Activated CD4-positive, alpha-beta T cell treated with anti-CD3 and anti-CD28 coated beads for 36 hours (primary cell): ENCODE results near the gene GRPEL1. TPM values are rescaled to one million over a fixed set of nuclear protein-coding genes. Genes with fewer than 3 reads are reported as not detected.
"Not testable (repeated sequence)": the region's sequence is repeated elsewhere in the genome, so short reads cannot be mapped to it uniquely, and the experiment has no call there.

Experiments used
- ATAC-seq: fragments of 200-7000 bp; cut with Tn5 transposase; one replicate; pipeline ENCODE4 v1.10.0; 2021; ENCODE audit warnings: mild to moderate bottlenecking, moderate library complexity
- CTCF ChIA-PET: fragments of 350-600 bp; sonication (Branson Sonifier 250); formaldehyde crosslinking; loops from one replicate; lab custom pipeline; 2021; ENCODE audit warnings: antibody characterized with exemption; lab: Charles Lee
- POLR2A ChIA-PET: fragments of 350-600 bp; sonication (Branson Sonifier 250); formaldehyde crosslinking; loops from one replicate; lab custom pipeline; 2021; ENCODE audit warnings: antibody characterized with exemption, inconsistent platforms; lab: Charles Lee
- DNase-seq: peaks from one replicate; pipeline ENCODE4 v3.0.0-alpha.2; 2020
- H3K27ac Mint-ChIP-seq: one replicate; pipeline ENCODE4 v1.8.0; 2021; ENCODE audit warnings: mixed read lengths
- H3K27me3 Mint-ChIP-seq: one replicate; pipeline ENCODE4 v1.8.0; 2021; ENCODE audit warnings: mixed read lengths
- H3K36me3 Mint-ChIP-seq: one replicate; pipeline ENCODE4 v1.8.0; 2021; ENCODE audit warnings: low read depth, mixed read lengths
- H3K4me1 Mint-ChIP-seq: one replicate; pipeline ENCODE4 v1.8.0; 2021; ENCODE audit warnings: mixed read lengths
- H3K4me3 Mint-ChIP-seq: one replicate; pipeline ENCODE4 v1.8.0; 2021; ENCODE audit warnings: mild to moderate bottlenecking, moderate library complexity, mixed read lengths
- H3K9me3 Mint-ChIP-seq: one replicate; pipeline ENCODE4 v1.8.0; 2021; ENCODE audit warnings: low read depth, mixed read lengths
- intact Hi-C, 2 experiments: fragments of 100-400 bp; cut with DNase I in 1 of 2; cut with micrococcal nuclease in 1 of 2; formaldehyde crosslinking; loops; one replicate each; pipeline versions ENCODE4 v1.14.2 to v1.15.1; 2022 to 2024; cut with DNase I, micrococcal nuclease
- total RNA-seq, 2 experiments: library from RNA; stranded (reverse); gene quantifications; one replicate each; pipeline ENCODE4 v1.2.3, GENCODE V29; 2021

Gene GRPEL1
- total RNA-seq, 2 experiments from 2014 or later, result 81.0 to 93.0 TPM

DNA sequence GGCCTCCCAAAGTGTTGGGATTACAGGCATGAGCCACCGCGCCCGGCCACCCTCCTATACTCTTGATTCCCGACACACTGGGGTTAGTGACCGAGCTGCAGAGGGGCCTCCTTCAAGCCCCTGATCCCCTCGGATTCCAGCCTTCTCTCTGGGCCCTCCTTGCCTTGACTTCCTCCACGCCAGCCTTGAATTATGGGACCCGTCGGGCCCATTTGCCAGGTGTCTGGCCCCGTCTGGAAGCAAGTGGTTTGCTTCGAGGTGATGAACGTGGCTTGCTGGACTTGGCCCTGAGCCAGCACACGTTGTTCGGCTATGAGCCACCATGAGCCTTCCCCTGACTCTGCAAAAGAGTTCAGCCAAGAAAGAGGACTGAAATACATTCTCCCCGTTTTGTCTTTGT is 37.4 kb upstream of the GRPEL1 start:
- ATAC-seq (no peak), DNase-seq (peak; percentile 15)
- intact Hi-C loops, result no loop called here
- ChIA-PET CTCF (interaction anchor here (1.5 kb wide), 1 partner anchor 34 kb away, joined by 4 read pairs; no protein-coding TSS in a partner anchor), POLR2A (no interaction called here)
- Mint-ChIP-seq H3K4me1 (peaks cover 8% of the 10 kb centered on the region), H3K9me3 (no peaks in the 10 kb centered on the region), H3K27me3 (no peaks in the 10 kb centered on the region), H3K27ac (no peak overlapping the region), H3K4me3 (no peak overlapping the region), H3K36me3 (no peaks in the 10 kb centered on the region)

DNA sequence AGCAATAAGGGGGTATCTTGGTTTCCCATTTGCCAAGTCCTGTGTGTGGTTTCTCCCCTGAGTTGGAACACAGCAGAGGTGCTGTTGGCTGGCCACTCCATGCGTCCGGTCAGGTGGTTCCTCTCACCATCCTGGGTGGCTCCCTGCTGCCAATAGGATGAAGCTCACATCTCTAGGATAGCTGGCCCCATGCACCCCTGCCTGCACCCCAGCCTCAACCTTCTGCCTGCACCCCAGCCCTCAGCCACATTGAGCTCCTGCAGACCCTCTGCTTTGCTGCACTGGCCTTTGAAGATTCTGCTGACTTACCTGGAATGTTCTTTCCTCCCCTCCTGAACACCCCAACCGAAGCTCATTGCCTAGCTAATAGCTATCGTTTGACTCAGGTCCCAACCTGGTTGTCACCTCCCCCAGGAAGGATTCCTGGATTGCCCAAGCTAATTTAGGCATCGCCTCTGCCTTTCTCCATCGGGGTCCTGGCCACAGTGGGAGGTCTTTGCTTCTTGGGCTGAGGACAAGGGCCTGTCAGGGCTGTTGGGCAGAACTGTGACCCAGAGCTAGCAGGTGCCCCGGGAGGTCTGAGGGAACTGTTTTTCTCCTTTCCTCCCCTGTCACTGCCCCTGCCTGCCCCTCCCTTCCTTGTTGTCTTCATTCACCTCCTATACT is 36.6 kb upstream of the GRPEL1 start:
- Mint-ChIP-seq H3K9me3 (no peaks in the 10 kb centered on the region), H3K36me3 (no peaks in the 10 kb centered on the region), H3K4me3 (no peak overlapping the region), H3K27ac (no peak overlapping the region), H3K27me3 (no peaks in the 10 kb centered on the region), H3K4me1 (peaks cover 8% of the 10 kb centered on the region)
- CTCF ChIA-PET, result interaction anchor here (0.6 to 1.5 kb wide), 2 partner anchors 34 to 165 kb away, joined by 3 to 4 read pairs; no protein-coding TSS in a partner anchor
- POLR2A ChIA-PET, result no interaction called here
- DNase-seq (no peak), ATAC-seq (no peak)
- intact Hi-C loops, result loop anchor here in 1 of 2 experiments (5.0 kb wide), 1 partner anchor 78 kb away; no protein-coding TSS in a partner anchor

DNA sequence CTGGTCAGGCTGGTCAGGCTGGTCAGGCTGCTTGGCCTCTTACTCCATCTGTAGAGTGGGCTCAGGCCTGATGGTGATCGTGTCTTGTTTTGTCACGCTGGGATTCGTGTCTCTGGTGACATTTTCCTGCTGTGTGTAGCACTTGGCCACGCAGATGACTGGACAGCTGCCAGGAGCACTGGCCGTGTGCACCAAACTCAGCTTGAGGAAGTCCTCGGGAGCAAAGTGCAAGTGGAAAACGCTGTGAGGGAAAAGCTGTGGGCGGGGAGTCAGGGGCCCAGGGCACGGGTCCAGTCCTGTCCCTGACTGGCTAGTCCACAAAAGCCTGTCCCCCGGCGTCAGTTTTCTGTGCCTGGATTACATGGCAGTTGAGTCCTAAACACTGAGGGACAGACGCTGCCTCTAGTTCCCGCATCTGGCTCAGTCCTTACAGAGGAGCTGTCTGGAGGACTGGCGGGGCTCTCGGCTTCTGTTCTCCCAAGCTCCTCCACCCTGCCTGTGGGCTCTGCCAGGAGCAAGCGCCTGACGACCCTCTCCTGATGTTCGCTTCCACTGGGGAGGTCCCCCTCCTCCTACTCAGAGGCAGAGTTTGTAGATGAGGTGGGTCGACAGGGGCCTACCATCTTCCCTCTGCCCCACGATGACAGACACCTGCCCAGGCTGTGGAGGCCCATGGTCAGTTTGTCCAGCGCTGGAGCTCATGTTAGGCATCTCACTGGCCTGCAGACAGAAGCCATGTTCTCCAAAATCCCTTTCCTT is 35.9 kb upstream of the GRPEL1 start:
- CTCF ChIA-PET, result interaction anchor here (1.5 to 1.7 kb wide), 3 partner anchors 10 to 36 kb away, joined by 4 to 12 read pairs (median 9); partner anchors contain the start of gene GRPEL1
- DNase-seq, result no peak
- Mint-ChIP-seq H3K4me3 (peak overlapping the region; percentile 84), H3K4me1 (peaks cover 8% of the 10 kb centered on the region), H3K27ac (no peak overlapping the region), H3K9me3 (no peaks in the 10 kb centered on the region), H3K36me3 (no peaks in the 10 kb centered on the region), H3K27me3 (no peaks in the 10 kb centered on the region)
- intact Hi-C loops, result loop anchor here (1.0 to 5.0 kb wide), 11 partner anchors 35 to 1055 kb away; partner anchors contain the start of genes GRPEL1 (in 2 of the 2), TADA2B (in 2 of the 2), ABLIM2 (in 1 of the 2) and KIAA0232 (in 1 of the 2)
- peak; percentile 7 for ATAC-seq
- POLR2A ChIA-PET, result no interaction called here

DNA sequence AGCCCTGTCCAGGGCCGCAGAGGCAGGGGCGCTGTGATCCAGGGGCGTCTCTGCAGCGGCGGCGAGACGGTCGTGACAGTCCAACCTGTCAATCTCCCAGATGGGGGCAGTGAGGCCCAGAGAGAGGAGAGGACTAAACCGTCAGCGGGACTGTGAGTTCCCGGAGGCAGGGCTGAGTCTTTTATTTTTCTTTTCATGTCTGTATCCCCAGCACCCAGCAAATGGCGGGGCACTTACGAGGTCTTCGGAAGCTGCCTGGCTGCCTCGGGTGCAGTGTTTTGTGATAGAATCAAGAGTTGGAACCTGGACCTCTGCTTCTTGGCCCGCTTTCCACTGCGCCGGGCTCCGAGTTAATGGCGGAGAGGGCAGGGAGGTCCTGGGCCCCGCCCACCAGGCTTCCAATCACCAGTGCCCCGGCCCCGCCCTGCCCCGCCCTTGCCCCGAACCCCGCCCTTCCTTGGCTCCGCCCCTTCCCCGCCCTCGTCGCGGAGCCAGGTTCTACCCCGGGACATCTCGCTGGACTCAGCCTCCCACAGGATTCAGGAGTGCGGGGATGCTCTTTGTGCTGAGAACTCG is 35.3 kb upstream of the GRPEL1 start:
- intact Hi-C loops, result loop anchor here (1.0 to 5.0 kb wide), 11 partner anchors 35 to 1056 kb away; partner anchors contain the start of genes GRPEL1 (in 2 of the 2), TADA2B (in 2 of the 2), ABLIM2 (in 1 of the 2) and KIAA0232 (in 1 of the 2)
- H3K4me1 Mint-ChIP-seq, result peaks cover 8% of the 10 kb centered on the region
- no peaks in the 10 kb centered on the region for H3K27me3 Mint-ChIP-seq
- CTCF ChIA-PET, result interaction anchor here (0.6 to 1.7 kb wide), 13 partner anchors 9 to 884 kb away, joined by 3 to 12 read pairs (median 3); partner anchors contain the start of genes GRPEL1 and TADA2B
- H3K4me3 Mint-ChIP-seq, result peak overlapping the region; percentile 84
- POLR2A ChIA-PET, result no interaction called here
- peak; percentile 94 for DNase-seq
- H3K9me3 Mint-ChIP-seq, result no peaks in the 10 kb centered on the region
- peak overlapping the region; percentile 67 for H3K27ac Mint-ChIP-seq
- peak; percentile 89 for ATAC-seq
- H3K36me3 Mint-ChIP-seq, result no peaks in the 10 kb centered on the region

DNA sequence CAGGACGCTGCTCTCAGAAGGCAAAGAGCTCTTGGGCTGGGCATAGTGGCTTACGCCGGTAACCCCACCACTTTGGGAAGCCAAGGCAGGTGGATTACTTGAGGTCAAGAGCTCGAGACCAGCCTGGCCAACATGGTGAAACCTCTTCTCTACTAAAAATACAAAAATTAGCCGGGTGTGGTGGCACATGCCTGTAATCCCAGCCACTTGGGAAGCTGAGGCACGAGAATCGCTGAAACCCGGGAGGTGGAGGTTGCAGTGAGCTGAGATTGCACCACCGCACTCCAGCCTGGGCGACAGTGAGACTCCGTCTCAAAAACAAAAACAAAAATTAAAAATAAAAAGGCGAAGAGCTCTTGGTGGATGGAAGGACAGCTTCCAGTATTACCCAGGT is 34.6 kb upstream of the GRPEL1 start:
- H3K36me3 Mint-ChIP-seq, H3K9me3 Mint-ChIP-seq, H3K27me3 Mint-ChIP-seq, H3K27ac Mint-ChIP-seq, H3K4me1 Mint-ChIP-seq: not testable (repeated sequence)
- H3K4me3 Mint-ChIP-seq, result peak overlapping the region; percentile 84
- intact Hi-C loops, result loop anchor here (2.0 to 5.0 kb wide), 4 partner anchors 60 to 1056 kb away; partner anchors contain the start of genes ABLIM2 (in 1 of the 2), KIAA0232 (in 1 of the 2) and TADA2B (in 1 of the 2)
- peak; percentile 3 for ATAC-seq
- peak; percentile 30 for DNase-seq
- ChIA-PET POLR2A (interaction anchor here (0.6 kb wide), 1 partner anchor 62 kb away, joined by 3 read pairs; no protein-coding TSS in a partner anchor), CTCF (interaction anchor here (0.5 to 2.0 kb wide), 17 partner anchors 8 to 884 kb away, joined by 3 to 12 read pairs (median 3); partner anchors contain the start of genes GRPEL1 and TADA2B)

DNA sequence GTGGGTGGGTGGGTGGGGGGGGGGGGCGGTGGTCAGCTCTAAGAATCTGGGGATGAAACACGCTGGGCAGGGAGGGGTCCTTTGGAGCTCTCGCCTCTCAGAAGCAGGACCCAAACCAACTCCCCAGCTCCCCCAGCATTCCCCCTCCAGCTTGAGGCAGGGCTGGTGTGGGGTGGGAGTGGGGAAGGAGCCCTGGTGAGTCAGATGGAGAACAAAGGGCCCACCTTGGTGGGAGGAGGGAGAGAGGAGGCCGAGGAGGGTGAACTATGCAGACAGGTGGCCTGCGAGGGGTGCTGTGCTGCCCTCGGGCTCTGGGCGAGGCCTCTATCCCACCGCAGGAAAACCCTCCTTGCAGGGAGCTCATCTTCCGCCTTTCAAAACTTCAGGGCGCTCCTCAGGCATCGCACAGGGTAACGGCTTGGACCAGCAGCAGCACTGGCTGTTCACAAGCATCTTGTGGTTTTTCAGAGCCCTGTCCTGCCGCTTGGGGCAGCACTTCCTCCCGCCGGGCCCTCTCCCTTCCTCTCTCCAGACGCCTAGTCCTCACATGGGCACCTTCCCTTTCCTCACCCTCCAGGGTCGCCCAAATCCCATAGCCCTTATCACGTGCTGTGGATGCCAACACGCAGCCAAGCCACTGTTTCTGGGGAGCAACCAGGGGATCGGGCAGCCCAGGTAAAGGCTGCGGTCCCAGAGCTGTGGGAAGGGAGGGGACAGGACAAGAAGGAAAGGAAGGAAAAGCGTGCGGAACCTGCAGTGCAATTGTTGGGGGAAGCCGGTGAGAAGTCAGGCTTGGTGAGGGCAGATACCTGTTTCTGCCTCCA is 34.0 kb upstream of the GRPEL1 start:
- intact Hi-C loops, result loop anchor here (2.0 to 5.0 kb wide), 4 partner anchors 59 to 1057 kb away; partner anchors contain the start of genes ABLIM2 (in 1 of the 2), KIAA0232 (in 1 of the 2) and TADA2B (in 1 of the 2)
- Mint-ChIP-seq H3K9me3 (no peaks in the 10 kb centered on the region), H3K27me3 (no peaks in the 10 kb centered on the region), H3K4me1 (peaks cover 8% of the 10 kb centered on the region), H3K4me3 (peak overlapping the region; percentile 84), H3K36me3 (no peaks in the 10 kb centered on the region), H3K27ac (no peak overlapping the region)
- DNase-seq (peak; percentile 78), ATAC-seq (peak; percentile 74)
- ChIA-PET CTCF (interaction anchor here (0.5 to 2.0 kb wide), 20 partner anchors 8 to 524 kb away, joined by 3 to 12 read pairs (median 3); partner anchors contain the start of genes GRPEL1 and TADA2B), POLR2A (interaction anchor here (0.6 kb wide), 1 partner anchor 62 kb away, joined by 3 read pairs; no protein-coding TSS in a partner anchor)

DNA sequence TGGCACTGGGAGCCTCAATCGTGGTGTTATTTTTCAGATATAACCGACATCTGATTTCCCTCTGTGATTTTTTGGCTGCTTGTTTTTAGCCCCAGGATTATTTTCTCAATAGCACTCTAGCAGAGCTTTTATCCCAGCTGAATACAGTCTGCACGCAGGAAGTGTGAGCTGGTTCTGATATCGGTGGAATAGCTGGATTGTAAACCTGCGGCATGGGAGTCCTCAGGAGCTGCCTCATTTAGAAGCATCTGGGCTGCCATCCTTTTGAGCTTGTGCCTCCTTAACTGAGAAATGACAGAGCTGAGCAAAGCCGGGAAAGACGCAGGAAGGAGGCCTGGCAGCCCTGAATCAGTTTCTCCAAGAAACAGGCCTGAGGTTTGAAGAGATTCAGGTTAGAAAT is 28.4 kb upstream of the GRPEL1 start:
- intact Hi-C loops, result no loop called here
- Mint-ChIP-seq H3K4me1 (no peaks in the 10 kb centered on the region), H3K9me3 (no peaks in the 10 kb centered on the region), H3K4me3 (no peak overlapping the region), H3K36me3 (no peaks in the 10 kb centered on the region), H3K27me3 (peaks cover 8% of the 10 kb centered on the region), H3K27ac (no peak overlapping the region)
- ChIA-PET CTCF (interaction anchor here (1.6 kb wide), 1 partner anchor 13 kb away, joined by 5 read pairs; no protein-coding TSS in a partner anchor), POLR2A (no interaction called here)
- ATAC-seq (no peak), DNase-seq (no peak)

DNA sequence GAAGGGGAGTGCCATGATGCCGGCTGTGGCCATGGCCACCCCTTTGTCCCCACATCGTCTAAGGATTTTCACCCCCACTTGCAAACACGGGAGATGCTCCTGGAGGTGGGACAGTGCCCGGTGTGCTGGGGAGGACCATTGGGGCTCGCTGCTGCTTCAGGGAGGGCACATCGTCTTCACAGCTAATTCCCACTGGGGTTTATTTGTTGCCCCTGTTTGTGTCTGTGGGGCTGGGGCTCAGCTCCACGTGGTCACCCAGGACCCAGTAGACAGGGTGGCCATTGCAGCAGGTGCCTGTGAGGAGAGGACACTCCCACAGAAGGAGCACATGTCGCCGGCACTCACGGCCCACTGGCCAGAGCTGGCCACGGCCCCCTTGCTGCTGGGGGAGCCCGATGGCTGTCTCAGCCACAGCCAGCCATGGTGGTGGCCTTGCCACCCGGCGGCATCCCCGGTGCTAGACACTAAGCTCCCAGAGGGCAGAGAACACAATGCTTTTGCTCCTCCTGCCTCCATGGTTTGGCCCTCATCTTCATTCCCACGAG is 27.8 kb upstream of the GRPEL1 start:
- Mint-ChIP-seq H3K4me3 (no peak overlapping the region), H3K27ac (no peak overlapping the region)
- CTCF ChIA-PET, result interaction anchor here (1.6 kb wide), 1 partner anchor 12 kb away, joined by 5 read pairs; no protein-coding TSS in a partner anchor

DNA sequence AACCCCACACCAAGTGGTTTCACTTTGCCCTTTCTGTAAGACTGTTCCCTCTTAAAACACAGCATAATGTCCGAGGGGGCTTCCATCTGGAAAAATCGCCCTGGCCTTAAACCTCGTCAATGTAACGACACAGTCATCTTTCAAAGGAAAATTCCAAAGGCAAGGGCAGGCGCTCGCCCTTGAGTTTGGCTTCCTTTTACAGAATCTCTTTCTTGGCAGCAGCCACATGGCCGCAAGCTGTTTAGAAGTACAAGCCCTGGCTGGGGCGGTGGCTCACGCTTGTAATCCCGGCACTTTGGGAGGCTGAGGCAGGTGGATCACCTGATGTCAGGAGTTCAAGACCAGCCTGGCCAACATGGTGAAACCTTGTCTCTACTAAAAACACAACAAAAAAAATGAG is 27.1 kb upstream of the GRPEL1 start:
- Mint-ChIP-seq H3K36me3 (no peaks in the 10 kb centered on the region), H3K27me3 (peaks cover 10% of the 10 kb centered on the region), H3K27ac (no peak overlapping the region), H3K9me3 (no peaks in the 10 kb centered on the region), H3K4me3 (no peak overlapping the region), H3K4me1 (no peaks in the 10 kb centered on the region)
- POLR2A ChIA-PET, result interaction anchor here (0.6 kb wide), 1 partner anchor 103 kb away, joined by 3 read pairs; no protein-coding TSS in a partner anchor
- ATAC-seq, result no peak
- intact Hi-C loops, result no loop called here
- no peak for DNase-seq
- CTCF ChIA-PET, result interaction anchor here (1.4 to 2.1 kb wide), 3 partner anchors 8 to 24 kb away, joined by 4 to 12 read pairs (median 8); no protein-coding TSS in a partner anchor

More for the DNA sequence above, 27.8 kb upstream of the GRPEL1 start:
- Mint-ChIP-seq H3K27me3 (peaks cover 10% of the 10 kb centered on the region), H3K36me3 (no peaks in the 10 kb centered on the region), H3K4me1 (no peaks in the 10 kb centered on the region), H3K9me3 (no peaks in the 10 kb centered on the region)
- ATAC-seq, result no peak
- intact Hi-C loops, result no loop called here
- DNase-seq, result no peak
- POLR2A ChIA-PET, result no interaction called here

DNA sequence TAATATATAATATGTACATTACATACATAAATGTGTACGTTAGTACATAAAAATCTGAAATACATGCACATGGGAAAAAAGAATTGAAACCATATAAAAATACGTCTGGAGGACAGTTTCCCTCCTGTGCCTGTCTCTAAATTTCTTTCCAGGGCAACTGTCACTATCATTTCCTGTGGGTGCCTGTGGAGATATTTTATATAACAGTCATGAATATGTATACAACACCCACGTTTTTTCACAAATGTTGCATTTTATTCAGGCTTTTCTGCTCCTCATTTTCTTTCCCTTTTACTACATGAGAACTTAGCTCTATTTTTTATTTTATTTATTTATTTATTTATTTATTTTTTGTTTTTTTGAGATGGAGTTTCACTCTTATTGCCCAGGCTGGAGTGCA is 24.2 kb upstream of the GRPEL1 start:
- intact Hi-C loops, result no loop called here
- H3K9me3 Mint-ChIP-seq, result no peaks in the 10 kb centered on the region
- ATAC-seq (no peak), DNase-seq (no peak)
- H3K4me3 Mint-ChIP-seq, result no peak overlapping the region
- H3K36me3 Mint-ChIP-seq, result no peaks in the 10 kb centered on the region
- ChIA-PET CTCF (interaction anchor here (0.8 to 1.6 kb wide), 4 partner anchors 9 to 386 kb away, joined by 3 to 4 read pairs (median 3); no protein-coding TSS in a partner anchor), POLR2A (no interaction called here)
- H3K27me3 Mint-ChIP-seq, result peaks cover 13% of the 10 kb centered on the region
- no peaks in the 10 kb centered on the region for H3K4me1 Mint-ChIP-seq
- no peak overlapping the region for H3K27ac Mint-ChIP-seq
